ENCODE results near the gene HTATSF1.

HTATSF1 gene

DNA sequence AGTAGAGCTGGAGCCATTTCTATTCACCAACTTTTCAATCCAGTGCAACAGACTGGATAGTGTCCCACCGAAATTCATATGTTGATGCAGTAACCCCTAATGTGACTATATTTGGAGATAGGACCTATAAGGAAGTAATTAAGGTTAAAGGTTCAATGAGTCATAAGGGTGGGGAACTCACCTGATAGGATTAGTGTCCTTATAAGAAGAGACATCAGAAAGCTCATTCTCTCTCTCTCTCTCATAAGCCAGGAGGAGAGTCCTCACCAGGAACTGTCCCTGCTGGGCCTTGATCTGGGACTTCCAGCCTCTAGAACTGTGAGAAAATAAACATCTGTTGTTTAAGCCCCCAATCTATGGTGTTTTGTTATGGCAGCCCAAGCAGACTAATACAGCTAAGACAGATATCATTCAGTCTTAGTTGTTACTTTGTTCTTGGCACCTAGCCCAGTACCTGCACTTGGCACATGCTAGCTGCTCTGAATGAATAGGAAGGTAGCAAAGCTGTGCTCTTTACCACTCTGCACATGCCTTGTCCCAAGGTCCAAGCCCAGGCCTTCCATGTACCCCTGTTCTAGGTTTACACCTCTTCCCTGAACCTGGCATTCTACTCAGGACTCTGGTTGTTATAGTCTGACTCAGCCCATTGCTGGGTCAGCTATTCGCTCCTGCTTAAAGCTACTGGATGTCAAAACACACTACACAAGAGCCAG lies 28.8 kb upstream of the HTATSF1 start:
- Histone ChIP-seq H3K4me1 (ENCODE audit: control insufficient read depth in 1 of 2, insufficient read depth in 1 of 2, low read depth in 1 of 2, low read length in 1 of 2) (no peaks in the 10 kb centered on the region), H3K9me3 (no peaks in the 10 kb centered on the region), H3K27me3 (no peaks in the 10 kb centered on the region), H3K27ac (no peak overlapping the region), H3K36me3 (no peaks in the 10 kb centered on the region), H3K4me3 (ENCODE audit: low read depth in 1 of 2, low read length in 1 of 2) (no peak overlapping the region)
- no peak for TF ChIP-seq CTCF (IDR thresholded peaks at IDR 0.05)

DNA sequence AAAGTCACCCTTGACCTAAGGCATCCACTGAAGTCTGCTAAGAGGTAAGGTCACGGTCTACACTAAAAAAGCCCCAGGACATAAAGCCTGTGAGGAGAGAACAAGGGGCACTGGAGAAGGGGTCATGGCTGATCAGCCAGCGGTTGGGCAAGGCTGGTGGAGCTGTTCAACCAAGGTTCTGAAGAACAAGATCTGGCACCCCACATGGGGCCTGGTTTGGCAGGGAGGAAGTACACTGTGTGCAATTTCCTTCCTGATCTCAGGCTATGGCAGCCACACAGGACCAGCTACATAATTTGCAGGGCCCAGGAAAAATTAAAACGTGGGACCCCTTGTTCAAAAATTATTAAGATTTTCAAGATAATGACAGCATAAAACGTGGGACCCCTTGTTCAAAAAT lies 23.7 kb upstream of the HTATSF1 start:
- no peak for TF ChIP-seq CTCF (IDR thresholded peaks at IDR 0.05)
- no peak overlapping the region for H3K27ac ChIP-seq
- no peak overlapping the region for H3K4me3 ChIP-seq (ENCODE audit: low read depth in 1 of 2, low read length in 1 of 2)
- H3K27me3 ChIP-seq: no peaks in the 10 kb centered on the region
- no peaks in the 10 kb centered on the region for H3K9me3 ChIP-seq
- no peaks in the 10 kb centered on the region for H3K4me1 ChIP-seq (ENCODE audit: control insufficient read depth in 1 of 2, insufficient read depth in 1 of 2, low read depth in 1 of 2, low read length in 1 of 2)
- H3K36me3 ChIP-seq: no peaks in the 10 kb centered on the region

- no peaks in the 10 kb centered on the region for H3K4me1 ChIP-seq (ENCODE audit: control insufficient read depth in 1 of 2, insufficient read depth in 1 of 2, low read depth in 1 of 2, low read length in 1 of 2)
- no peak overlapping the region for H3K27ac ChIP-seq
- H3K27me3 ChIP-seq: no peaks in the 10 kb centered on the region
- no peaks in the 10 kb centered on the region for H3K9me3 ChIP-seq
- no peak overlapping the region for H3K4me3 ChIP-seq (ENCODE audit: low read depth in 1 of 2, low read length in 1 of 2)
- H3K36me3 ChIP-seq: no peaks in the 10 kb centered on the region
- no peak for TF ChIP-seq CTCF (IDR thresholded peaks at IDR 0.05)
Measured at GRCh38 chrX:136475236-136475635, 22.2 kb upstream of the HTATSF1 start.

GRCh38 chrX:136476501-136476900 lies 20.9 kb upstream of the HTATSF1 start:
- H3K27me3 ChIP-seq: no peaks in the 10 kb centered on the region
- no peaks in the 10 kb centered on the region for H3K4me1 ChIP-seq (ENCODE audit: control insufficient read depth in 1 of 2, insufficient read depth in 1 of 2, low read depth in 1 of 2, low read length in 1 of 2)
- H3K9me3 ChIP-seq: no peaks in the 10 kb centered on the region
- H3K36me3 ChIP-seq: no peaks in the 10 kb centered on the region
- H3K4me3 ChIP-seq (ENCODE audit: low read depth in 1 of 2, low read length in 1 of 2): no peak overlapping the region
- no peak for TF ChIP-seq CTCF (IDR thresholded peaks at IDR 0.05)
- no peak overlapping the region for H3K27ac ChIP-seq

DNA sequence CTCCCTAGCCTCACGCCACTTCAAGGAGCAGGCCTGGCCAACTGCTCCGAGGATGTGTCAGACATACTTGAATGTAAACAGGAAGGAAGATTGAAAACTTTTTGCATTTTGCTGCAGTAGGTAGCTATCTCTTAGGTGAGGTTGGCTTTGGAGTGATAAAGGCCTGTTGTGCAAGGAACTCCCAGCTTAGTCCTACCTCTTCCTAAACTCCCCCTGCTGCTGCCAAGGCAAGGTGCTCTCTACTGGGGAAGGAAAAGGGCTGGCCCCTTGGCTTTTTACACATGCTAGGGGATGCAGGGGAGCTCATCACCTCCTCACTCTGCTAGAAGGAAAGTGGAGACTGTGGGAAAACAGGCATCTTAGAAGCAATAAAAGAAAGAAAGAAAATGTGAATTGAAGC lies 20.4 kb upstream of the HTATSF1 start:
- TF ChIP-seq CTCF (IDR thresholded peaks at IDR 0.05): no peak
- H3K4me3 ChIP-seq (ENCODE audit: low read depth in 1 of 2, low read length in 1 of 2): no peak overlapping the region
- H3K27ac ChIP-seq: no peak overlapping the region
- no peaks in the 10 kb centered on the region for H3K9me3 ChIP-seq
- H3K36me3 ChIP-seq: no peaks in the 10 kb centered on the region
- no peaks in the 10 kb centered on the region for H3K27me3 ChIP-seq
- no peaks in the 10 kb centered on the region for H3K4me1 ChIP-seq (ENCODE audit: control insufficient read depth in 1 of 2, insufficient read depth in 1 of 2, low read depth in 1 of 2, low read length in 1 of 2)
